HepG2 (cell line): Measurements from ENCODE around the gene RNF14. TPM values are rescaled to one million over a fixed set of nuclear protein-coding genes. Genes with fewer than 3 reads are reported as not detected.

Experiments
- ATAC-seq: fragments of 200-7000 bp; cut with Tn5 transposase; 3 replicates; pipeline ENCODE4 v1.9.1; 2020; ENCODE audit warnings: mild to moderate bottlenecking, moderate library complexity
- BruUV-seq: library from RNA; stranded (reverse); fragments of 400-500 nt; replicated peaks from 2 replicates; lab custom pipeline; 2021; lab: Mats Ljungman, UMichigan
- CTCF ChIA-PET: fragments of 300-600 bp; formaldehyde crosslinking; extraction: SDS; loops from one replicate; lab custom pipeline; 2021; ENCODE audit warnings: low total read pairs, inconsistent platforms, low intra/inter-chr PET ratio; lab: Yijun Ruan, JAX
- POLR2A ChIA-PET: fragments of 350-600 bp; sonication (Branson Sonifier 250); formaldehyde crosslinking; loops from one replicate; lab custom pipeline; 2020; ENCODE audit warnings: antibody characterized with exemption, inconsistent platforms; lab: Yijun Ruan, JAX
- DNase-seq: peaks from one replicate; pipeline ENCODE4 v3.0.0-alpha.2; 2015; ENCODE audit warnings: low spot score
- FAIRE-seq: peaks from 3 replicates; lab custom pipeline; 2011; peaks lifted over from hg19 to GRCh38; lab: Jason Lieb, UNC
- H2AFZ ChIP-seq: one replicate; pipeline ENCODE4 v1.6.1; 2011; ENCODE audit warnings: low read length, inconsistent platforms
- H3K27ac ChIP-seq: fragments of 300-600 bp; 3 replicates; pipeline ENCODE4 v1.8.0; 2011; ENCODE audit warnings: mixed run types, mild to moderate bottlenecking, mixed read lengths, low read length, inconsistent platforms; ENCODE audit not compliant: insufficient read depth; ENCODE audit errors: extremely low read length
- H3K27me3 ChIP-seq, 2 experiments: fragments of 200-600 bp in 1 of 2; 2 replicates in 1 of 2; 3 replicates in 1 of 2; pipeline versions ENCODE4 v1.6.0 to v1.8.0; 2011; ENCODE audit warnings: low read length in 2 of 2, mild to moderate bottlenecking in 2 of 2, moderate library complexity in 2 of 2, inconsistent platforms in 1 of 2; ENCODE audit not compliant: insufficient read depth in 2 of 2, control insufficient read depth in 1 of 2
- H3K36me3 ChIP-seq, 2 experiments: fragments of 200-600 bp in 1 of 2; replicated peaks in 1 of 2; 2 replicates in 1 of 2; 3 replicates in 1 of 2; pipeline versions ENCODE4 v1.5.1 to v1.8.0; 2011; ENCODE audit warnings: low read length in 2 of 2, inconsistent platforms in 1 of 2; ENCODE audit not compliant: insufficient read depth in 2 of 2, control insufficient read depth in 1 of 2
- H3K4me1 ChIP-seq: 2 replicates; pipeline ENCODE4 v1.5.1; 2012; ENCODE audit warnings: low read length, inconsistent platforms; ENCODE audit not compliant: insufficient read depth
- H3K4me2 ChIP-seq: 2 replicates; pipeline ENCODE4 v1.6.0; 2011; ENCODE audit warnings: low read depth, low read length, inconsistent platforms
- H3K4me3 ChIP-seq, 3 experiments: fragments of 200-600 bp in 1 of 3; sonication (generic), shearing (Covaris generic) in 1 of 3; replicated peaks in 1 of 3; 2 replicates each; pipeline ENCODE4 v1.5.1; 2011 to 2016; ENCODE audit warnings: low read length in 3 of 3, inconsistent platforms in 2 of 3, low read depth in 2 of 3, mild to moderate bottlenecking in 2 of 3, control low read depth in 1 of 3, mixed read lengths in 1 of 3; ENCODE audit not compliant: insufficient read depth in 1 of 3
- H3K79me2 ChIP-seq: one replicate; pipeline ENCODE4 v1.6.1; 2011; ENCODE audit warnings: low read length, inconsistent platforms; ENCODE audit not compliant: insufficient read depth
- H3K9ac ChIP-seq: 2 replicates; pipeline ENCODE4 v1.6.0; 2011; ENCODE audit warnings: mild to moderate bottlenecking, low read depth, low read length, inconsistent platforms; ENCODE audit not compliant: insufficient read depth
- H3K9me3 ChIP-seq: 2 replicates; pipeline ENCODE4 v1.5.1; 2012; ENCODE audit warnings: mild to moderate bottlenecking, low read length
- H4K20me1 ChIP-seq: 2 replicates; pipeline ENCODE4 v1.6.0; 2011; ENCODE audit warnings: inconsistent platforms, mild to moderate bottlenecking, low read length, moderate library complexity; ENCODE audit not compliant: insufficient read depth
- ATF7-NPFF ChIP-seq: sonication (generic); formaldehyde crosslinking; IDR thresholded peaks from 2 replicates; pipeline ENCODE4 v1.8.1; 2023; ENCODE audit warnings: mild to moderate bottlenecking, low read depth, missing genetic modification reagents, moderate library complexity
- CENPT ChIP-seq: sonication (generic); formaldehyde crosslinking; IDR thresholded peaks from 2 replicates; pipeline ENCODE4 v1.8.0; 2022; ENCODE audit warnings: low read depth, mild to moderate bottlenecking, moderate library complexity, missing genetic modification reagents
- ELF4 ChIP-seq: sonication (generic); formaldehyde crosslinking; IDR thresholded peaks from 2 replicates; pipeline ENCODE4 v1.5.0; 2020; ENCODE audit warnings: missing genetic modification reagents, mild to moderate bottlenecking, moderate library complexity, borderline replicate concordance
- FOXA3 ChIP-seq: IDR thresholded peaks from 2 replicates; pipeline ENCODE4 v1.6.1; 2016; ENCODE audit warnings: missing genetic modification reagents, missing compliant biosample characterization
- HBP1 ChIP-seq: IDR thresholded peaks from 2 replicates; pipeline ENCODE4 v1.6.1; 2016; ENCODE audit warnings: low read depth, control low read depth
- HNF4A ChIP-seq: sonication (generic); formaldehyde crosslinking; IDR thresholded peaks from 2 replicates; pipeline ENCODE4 v1.4.0; 2020; ENCODE audit warnings: missing genetic modification reagents
- PPARG ChIP-seq: conservative IDR thresholded peaks from 2 replicates; pipeline ENCODE4 v1.6.1; 2016; ENCODE audit warnings: missing biosample characterization, missing genetic modification reagents
- SALL1 ChIP-seq: sonication (generic); formaldehyde crosslinking; IDR thresholded peaks from 2 replicates; pipeline ENCODE4 v1.8.0; 2022; ENCODE audit warnings: mild to moderate bottlenecking, missing genetic modification reagents
- ZBTB39 ChIP-seq: sonication (generic); formaldehyde crosslinking; IDR thresholded peaks from 2 replicates; pipeline ENCODE4 v1.5.0; 2020; ENCODE audit warnings: missing genetic modification reagents
- ZNF792 ChIP-seq: IDR thresholded peaks from 2 replicates; pipeline ENCODE4 v1.6.1; 2016
- ZSCAN22 ChIP-seq: sonication (generic); formaldehyde crosslinking; IDR thresholded peaks from 2 replicates; pipeline ENCODE4 v1.4.0; 2020; ENCODE audit warnings: mild to moderate bottlenecking, missing genetic modification reagents
- WGBS: methylation state at CpG from one replicate; pipeline ENCODE4 v1.1.6; 2017; ENCODE audit warnings: low lambda C conversion rate; 5-methylcytosine and 5-hydroxymethylcytosine counted together
- in situ Hi-C: cut with HindIII; loops from 2 replicates; pipeline ENCODE4 v1.10.0; 2017; ENCODE audit warnings: low pct_unique_long_range_greater_than_20kb; ENCODE audit not compliant: extremely low pct_ligation_motif_present
- intact Hi-C: fragments of 100-400 bp; cut with micrococcal nuclease; formaldehyde crosslinking; loops from one replicate; pipeline ENCODE4 v1.10.0; 2022; ENCODE audit not compliant: unreplicated experiment
- polyA plus RNA-seq, 8 experiments: library from polyadenylated mRNA; depleted of rRNA in 3 of 8; stranded (reverse) in 7 of 8; unstranded in 1 of 8; fragments of >200 nt; fragmentation: Illumina TruSeq in 4 of 8; extraction: Trizol in 4 of 8; gene quantifications; 2 replicates each; pipeline versions ENCODE4 v1.2.1 to v1.2.3, GENCODE V29; 2011 to 2016; ENCODE audit warnings: low read depth in 4 of 8, missing spikeins in 1 of 8, mixed read lengths in 1 of 8; ENCODE audit not compliant: insufficient read depth in 1 of 8
- total RNA-seq, 5 experiments: library from RNA; depleted of rRNA; stranded (reverse); fragments of >200 nt; fragmentation: Illumina TruSeq; extraction: Trizol; gene quantifications; 2 replicates each; pipeline ENCODE4 v1.2.3, GENCODE V29; 2016; ENCODE audit warnings: low read depth in 1 of 5
- TF ChIP-seq, protein P1 (sequence below): sonication (generic); formaldehyde crosslinking; IDR thresholded peaks from 2 replicates; pipeline ENCODE4 v1.5.1; 2020; ENCODE audit warnings: mild to moderate bottlenecking, missing genetic modification reagents, moderate library complexity
- TF ChIP-seq, protein P2 (sequence below): sonication (generic); IDR thresholded peaks from 2 replicates; pipeline ENCODE4 v1.6.1; 2016; ENCODE audit warnings: low read depth, borderline replicate concordance

The RNF14 gene
- total and polyA plus RNA-seq, 2 of the 13 experiments (the other 11 are each of a cell fraction or from before 2014, with no cell fraction given) = 11.3 to 28.1 TPM

- in situ Hi-C loops (no loop called here), intact Hi-C loops (loop anchor here (1.0 to 2.0 kb wide), 2 partner anchors 21 to 95 kb away; no protein-coding TSS in a partner anchor)
- Histone ChIP-seq H3K4me2 (peak overlapping the region; percentile 99), H3K4me3 (peak overlapping the region in 2 of 3 experiments; percentile 68 to 82; a peak in 2 of 6 replicates), H3K9ac (peak overlapping the region; percentile 82; the same call in 1 of the 2 replicates), H3K79me2 (no peaks in the 10 kb centered on the region), H3K36me3 (no peaks in the 10 kb centered on the region), H3K9me3 (no peaks in the 10 kb centered on the region), H3K27ac (peak overlapping the region; percentile 47), H2AFZ (peak overlapping the region; percentile 2), H3K4me1 (peaks cover 43% of the 10 kb centered on the region), H4K20me1 (no peaks in the 10 kb centered on the region), H3K27me3 (peaks cover 0 to 5% of the 10 kb centered on the region in 2 experiments; a peak in 1 of 5 replicates)
- FAIRE-seq (no peak), ATAC-seq (peak; percentile 52), DNase-seq (peak; percentile 68)
- POLR2A ChIA-PET = interaction anchor here (0.7 to 2.2 kb wide), 6 partner anchors 8 to 90 kb away, joined by 3 to 12 read pairs (median 8); partner anchors contain the start of genes DELE1 and RNF14
- 73% methylated on average over 13 of the region's 16 CpGs for WGBS
- BruUV-seq = no TSS peak
- CTCF ChIA-PET = interaction anchor here (1.0 to 2.1 kb wide), 2 partner anchors 22 to 130 kb away, joined by 3 to 9 read pairs; no protein-coding TSS in a partner anchor
- TF ChIP-seq ELF4 (no peak), ZSCAN22 (CRISPR knock-in tag) (no peak), HBP1 (CRISPR knock-in tag) (no peak), HNF4A (CRISPR knock-in tag) (peak; percentile 54; the same call in 1 of the 2 replicates), ATF7-NPFF (no peak), CENPT (CRISPR knock-in tag) (no peak), ZBTB39 (CRISPR knock-in tag) (no peak), SALL1 (0 out of 2 replicates have a peak, but pooled peaks have one; percentile 15), PPARG (no peak), ZNF792 (no peak), FOXA3 (CRISPR knock-in tag) (no peak)
- TF ChIP-seq, protein P1, sequence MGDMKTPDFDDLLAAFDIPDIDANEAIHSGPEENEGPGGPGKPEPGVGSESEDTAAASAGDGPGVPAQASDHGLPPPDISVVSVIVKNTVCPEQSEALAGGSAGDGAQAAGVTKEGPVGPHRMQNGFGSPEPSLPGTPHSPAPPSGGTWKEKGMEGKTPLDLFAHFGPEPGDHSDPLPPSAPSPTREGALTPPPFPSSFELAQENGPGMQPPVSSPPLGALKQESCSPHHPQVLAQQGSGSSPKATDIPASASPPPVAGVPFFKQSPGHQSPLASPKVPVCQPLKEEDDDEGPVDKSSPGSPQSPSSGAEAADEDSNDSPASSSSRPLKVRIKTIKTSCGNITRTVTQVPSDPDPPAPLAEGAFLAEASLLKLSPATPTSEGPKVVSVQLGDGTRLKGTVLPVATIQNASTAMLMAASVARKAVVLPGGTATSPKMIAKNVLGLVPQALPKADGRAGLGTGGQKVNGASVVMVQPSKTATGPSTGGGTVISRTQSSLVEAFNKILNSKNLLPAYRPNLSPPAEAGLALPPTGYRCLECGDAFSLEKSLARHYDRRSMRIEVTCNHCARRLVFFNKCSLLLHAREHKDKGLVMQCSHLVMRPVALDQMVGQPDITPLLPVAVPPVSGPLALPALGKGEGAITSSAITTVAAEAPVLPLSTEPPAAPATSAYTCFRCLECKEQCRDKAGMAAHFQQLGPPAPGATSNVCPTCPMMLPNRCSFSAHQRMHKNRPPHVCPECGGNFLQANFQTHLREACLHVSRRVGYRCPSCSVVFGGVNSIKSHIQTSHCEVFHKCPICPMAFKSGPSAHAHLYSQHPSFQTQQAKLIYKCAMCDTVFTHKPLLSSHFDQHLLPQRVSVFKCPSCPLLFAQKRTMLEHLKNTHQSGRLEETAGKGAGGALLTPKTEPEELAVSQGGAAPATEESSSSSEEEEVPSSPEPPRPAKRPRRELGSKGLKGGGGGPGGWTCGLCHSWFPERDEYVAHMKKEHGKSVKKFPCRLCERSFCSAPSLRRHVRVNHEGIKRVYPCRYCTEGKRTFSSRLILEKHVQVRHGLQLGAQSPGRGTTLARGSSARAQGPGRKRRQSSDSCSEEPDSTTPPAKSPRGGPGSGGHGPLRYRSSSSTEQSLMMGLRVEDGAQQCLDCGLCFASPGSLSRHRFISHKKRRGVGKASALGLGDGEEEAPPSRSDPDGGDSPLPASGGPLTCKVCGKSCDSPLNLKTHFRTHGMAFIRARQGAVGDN (CRISPR knock-in tag) = peak; percentile 56
- TF ChIP-seq, protein P2, sequence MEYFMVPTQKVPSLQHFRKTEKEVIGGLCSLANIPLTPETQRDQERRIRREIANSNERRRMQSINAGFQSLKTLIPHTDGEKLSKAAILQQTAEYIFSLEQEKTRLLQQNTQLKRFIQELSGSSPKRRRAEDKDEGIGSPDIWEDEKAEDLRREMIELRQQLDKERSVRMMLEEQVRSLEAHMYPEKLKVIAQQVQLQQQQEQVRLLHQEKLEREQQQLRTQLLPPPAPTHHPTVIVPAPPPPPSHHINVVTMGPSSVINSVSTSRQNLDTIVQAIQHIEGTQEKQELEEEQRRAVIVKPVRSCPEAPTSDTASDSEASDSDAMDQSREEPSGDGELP = peak; percentile 15; the same call in 1 of the 2 replicates
Observed at GRCh38 chr5:142013734-142014521, 45.0 kb downstream of the RNF14 start.
